K562 (cell line): ENCODE measurements around the gene TMOD3.

Experiments used
- KDM1A ChIP-seq, 2 experiments: fragments of 450-650 bp; IDR thresholded peaks; 2 replicates each; pipeline ENCODE4 v1.6.1; 2016; ENCODE audit warnings: mild to moderate bottlenecking in 2 of 2
- POLR2H ChIP-seq: IDR thresholded peaks from 2 replicates; pipeline ENCODE4 v1.6.1; 2016; ENCODE audit warnings: missing genetic modification characterization, low read depth, mild to moderate bottlenecking, control low read depth, missing compliant biosample characterization, moderate library complexity
- SMAD1 ChIP-seq: fragments of 150-350 bp; IDR thresholded peaks from 2 replicates; pipeline ENCODE4 v1.6.1; 2014; ENCODE audit warnings: low read length, low read depth; ENCODE audit not compliant: partially characterized antibody
- TF ChIP-seq, protein P1 (sequence below): sonication (generic); formaldehyde crosslinking; IDR thresholded peaks from 2 replicates; pipeline ENCODE4 v1.9.0; 2022; ENCODE audit warnings: mild to moderate bottlenecking, missing genetic modification reagents
- TF ChIP-seq, protein P2 (sequence below): fragments of 250-450 bp; sonication (Bioruptor Pico); IDR thresholded peaks from 2 replicates; pipeline ENCODE4 v1.5.0; 2021
- TF ChIP-seq, protein P3 (sequence below), 3 experiments: IDR thresholded peaks in 2 of 3; conservative IDR thresholded peaks in 1 of 3; 2 replicates each; pipeline ENCODE4 v1.5.1; 2011 to 2012; ENCODE audit warnings: low read length in 3 of 3, mild to moderate bottlenecking in 3 of 3, control low read depth in 2 of 3, improper control_type of control experiment in 1 of 3, inconsistent platforms in 1 of 3, low read depth in 1 of 3, mixed read lengths in 1 of 3, moderate library complexity in 1 of 3; ENCODE audit not compliant: insufficient read depth in 2 of 3
- TF ChIP-seq, protein P4 (sequence below), 2 experiments: fragments of 450-650 bp in 1 of 2; sonication (generic) in 1 of 2; formaldehyde crosslinking; conservative IDR thresholded peaks; 2 replicates each; pipeline versions ENCODE4 v1.4.0 to v1.8.1; 2020 to 2022; ENCODE audit warnings: mild to moderate bottlenecking in 1 of 2, missing genetic modification reagents in 1 of 2
- TF ChIP-seq, protein P5 (sequence below): sonication (generic); formaldehyde crosslinking; IDR thresholded peaks from 2 replicates; pipeline ENCODE4 v1.8.1; 2022; ENCODE audit warnings: missing genetic modification reagents
- TF ChIP-seq, protein P6 (sequence below): sonication (generic); formaldehyde crosslinking; IDR thresholded peaks from 2 replicates; pipeline ENCODE4 v1.8.0; 2022; ENCODE audit warnings: missing genetic modification reagents, mild to moderate bottlenecking, moderate library complexity, borderline replicate concordance

DNA sequence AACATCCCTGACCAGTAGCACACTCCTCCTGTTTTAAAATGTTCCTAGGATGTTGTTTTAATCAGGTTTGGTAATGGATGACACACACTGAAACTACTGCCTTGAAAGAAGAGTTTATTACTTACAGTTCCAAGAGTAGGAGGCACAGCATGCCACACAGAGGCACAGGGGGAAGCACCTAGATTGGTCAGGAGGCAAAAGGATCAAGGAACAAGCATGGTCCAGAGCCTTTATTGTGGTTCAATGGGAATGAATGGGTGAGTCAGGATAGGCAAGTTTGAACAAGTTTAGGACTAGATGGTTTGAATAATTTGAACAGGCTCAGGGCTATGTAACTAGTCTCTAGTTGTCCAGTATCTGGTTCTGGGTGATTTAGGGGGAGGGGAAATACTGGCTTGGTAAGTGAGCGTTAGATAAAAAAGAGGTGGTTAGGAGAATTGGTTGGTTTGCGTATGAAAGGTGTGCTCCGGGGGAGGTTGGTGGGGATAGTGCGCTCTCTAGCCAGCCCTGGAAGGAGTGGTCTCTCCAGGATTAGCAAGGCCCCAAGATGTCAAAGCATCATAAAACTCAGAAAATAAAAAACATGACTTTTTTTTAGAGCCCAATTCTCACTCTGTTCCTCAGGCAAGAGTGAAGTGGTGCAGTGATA lies 35.1 kb downstream of the TMOD3 start:
- TF ChIP-seq, protein P1, sequence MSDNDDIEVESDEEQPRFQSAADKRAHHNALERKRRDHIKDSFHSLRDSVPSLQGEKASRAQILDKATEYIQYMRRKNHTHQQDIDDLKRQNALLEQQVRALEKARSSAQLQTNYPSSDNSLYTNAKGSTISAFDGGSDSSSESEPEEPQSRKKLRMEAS = no peak
- TF ChIP-seq, protein P2, sequence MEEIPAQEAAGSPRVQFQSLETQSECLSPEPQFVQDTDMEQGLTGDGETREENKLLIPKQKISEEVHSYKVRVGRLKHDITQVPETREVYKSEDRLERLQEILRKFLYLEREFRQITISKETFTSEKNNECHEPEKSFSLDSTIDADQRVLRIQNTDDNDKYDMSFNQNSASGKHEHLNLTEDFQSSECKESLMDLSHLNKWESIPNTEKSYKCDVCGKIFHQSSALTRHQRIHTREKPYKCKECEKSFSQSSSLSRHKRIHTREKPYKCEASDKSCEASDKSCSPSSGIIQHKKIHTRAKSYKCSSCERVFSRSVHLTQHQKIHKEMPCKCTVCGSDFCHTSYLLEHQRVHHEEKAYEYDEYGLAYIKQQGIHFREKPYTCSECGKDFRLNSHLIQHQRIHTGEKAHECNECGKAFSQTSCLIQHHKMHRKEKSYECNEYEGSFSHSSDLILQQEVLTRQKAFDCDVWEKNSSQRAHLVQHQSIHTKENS (CRISPR knock-in tag) = no peak
- no peak for TF ChIP-seq KDM1A (IDR thresholded peaks at IDR 0.05)
- TF ChIP-seq SMAD1 = no peak
- TF ChIP-seq, protein P3, sequence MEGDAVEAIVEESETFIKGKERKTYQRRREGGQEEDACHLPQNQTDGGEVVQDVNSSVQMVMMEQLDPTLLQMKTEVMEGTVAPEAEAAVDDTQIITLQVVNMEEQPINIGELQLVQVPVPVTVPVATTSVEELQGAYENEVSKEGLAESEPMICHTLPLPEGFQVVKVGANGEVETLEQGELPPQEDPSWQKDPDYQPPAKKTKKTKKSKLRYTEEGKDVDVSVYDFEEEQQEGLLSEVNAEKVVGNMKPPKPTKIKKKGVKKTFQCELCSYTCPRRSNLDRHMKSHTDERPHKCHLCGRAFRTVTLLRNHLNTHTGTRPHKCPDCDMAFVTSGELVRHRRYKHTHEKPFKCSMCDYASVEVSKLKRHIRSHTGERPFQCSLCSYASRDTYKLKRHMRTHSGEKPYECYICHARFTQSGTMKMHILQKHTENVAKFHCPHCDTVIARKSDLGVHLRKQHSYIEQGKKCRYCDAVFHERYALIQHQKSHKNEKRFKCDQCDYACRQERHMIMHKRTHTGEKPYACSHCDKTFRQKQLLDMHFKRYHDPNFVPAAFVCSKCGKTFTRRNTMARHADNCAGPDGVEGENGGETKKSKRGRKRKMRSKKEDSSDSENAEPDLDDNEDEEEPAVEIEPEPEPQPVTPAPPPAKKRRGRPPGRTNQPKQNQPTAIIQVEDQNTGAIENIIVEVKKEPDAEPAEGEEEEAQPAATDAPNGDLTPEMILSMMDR (IDR thresholded peaks at IDR 0.05 in 2 of 3, conservative IDR thresholded peaks at IDR 0.05 in 1 of 3; ENCODE audit: insufficient read depth in 2 of 3, low read depth in 1 of 3, low read length in 3 of 3) = no peak
- TF ChIP-seq, protein P4, sequence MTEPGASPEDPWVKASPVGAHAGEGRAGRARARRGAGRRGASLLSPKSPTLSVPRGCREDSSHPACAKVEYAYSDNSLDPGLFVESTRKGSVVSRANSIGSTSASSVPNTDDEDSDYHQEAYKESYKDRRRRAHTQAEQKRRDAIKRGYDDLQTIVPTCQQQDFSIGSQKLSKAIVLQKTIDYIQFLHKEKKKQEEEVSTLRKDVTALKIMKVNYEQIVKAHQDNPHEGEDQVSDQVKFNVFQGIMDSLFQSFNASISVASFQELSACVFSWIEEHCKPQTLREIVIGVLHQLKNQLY (CRISPR knock-in tag; conservative IDR thresholded peaks at IDR 0.05) = no peak
- TF ChIP-seq, protein P5, sequence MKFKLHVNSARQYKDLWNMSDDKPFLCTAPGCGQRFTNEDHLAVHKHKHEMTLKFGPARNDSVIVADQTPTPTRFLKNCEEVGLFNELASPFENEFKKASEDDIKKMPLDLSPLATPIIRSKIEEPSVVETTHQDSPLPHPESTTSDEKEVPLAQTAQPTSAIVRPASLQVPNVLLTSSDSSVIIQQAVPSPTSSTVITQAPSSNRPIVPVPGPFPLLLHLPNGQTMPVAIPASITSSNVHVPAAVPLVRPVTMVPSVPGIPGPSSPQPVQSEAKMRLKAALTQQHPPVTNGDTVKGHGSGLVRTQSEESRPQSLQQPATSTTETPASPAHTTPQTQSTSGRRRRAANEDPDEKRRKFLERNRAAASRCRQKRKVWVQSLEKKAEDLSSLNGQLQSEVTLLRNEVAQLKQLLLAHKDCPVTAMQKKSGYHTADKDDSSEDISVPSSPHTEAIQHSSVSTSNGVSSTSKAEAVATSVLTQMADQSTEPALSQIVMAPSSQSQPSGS = no peak
- TF ChIP-seq, protein P6, sequence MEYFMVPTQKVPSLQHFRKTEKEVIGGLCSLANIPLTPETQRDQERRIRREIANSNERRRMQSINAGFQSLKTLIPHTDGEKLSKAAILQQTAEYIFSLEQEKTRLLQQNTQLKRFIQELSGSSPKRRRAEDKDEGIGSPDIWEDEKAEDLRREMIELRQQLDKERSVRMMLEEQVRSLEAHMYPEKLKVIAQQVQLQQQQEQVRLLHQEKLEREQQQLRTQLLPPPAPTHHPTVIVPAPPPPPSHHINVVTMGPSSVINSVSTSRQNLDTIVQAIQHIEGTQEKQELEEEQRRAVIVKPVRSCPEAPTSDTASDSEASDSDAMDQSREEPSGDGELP (CRISPR knock-in tag) = no peak
- no peak for TF ChIP-seq POLR2H (tag)
